22Rv1 (cell line): Measurements from ENCODE around the gene PXMP4.
A peak's percentile ranks its signal among the peaks of the same experiment; 100 is the strongest.

Source experiments
- H3K27ac ChIP-seq: fragments of 450-650 bp; 2 replicates; pipeline ENCODE4 v1.5.1; 2017
- ZFX ChIP-seq: fragments of 450-650 bp; IDR thresholded peaks from 2 replicates; pipeline ENCODE4 v1.6.1; 2017; ENCODE audit warnings: antibody characterized with exemption, borderline replicate concordance
- TF ChIP-seq, protein P1 (sequence below): fragments of 450-650 bp; IDR thresholded peaks from 2 replicates; pipeline ENCODE4 v1.5.1; 2017; ENCODE audit warnings: mild to moderate bottlenecking

The PXMP4 gene

DNA sequence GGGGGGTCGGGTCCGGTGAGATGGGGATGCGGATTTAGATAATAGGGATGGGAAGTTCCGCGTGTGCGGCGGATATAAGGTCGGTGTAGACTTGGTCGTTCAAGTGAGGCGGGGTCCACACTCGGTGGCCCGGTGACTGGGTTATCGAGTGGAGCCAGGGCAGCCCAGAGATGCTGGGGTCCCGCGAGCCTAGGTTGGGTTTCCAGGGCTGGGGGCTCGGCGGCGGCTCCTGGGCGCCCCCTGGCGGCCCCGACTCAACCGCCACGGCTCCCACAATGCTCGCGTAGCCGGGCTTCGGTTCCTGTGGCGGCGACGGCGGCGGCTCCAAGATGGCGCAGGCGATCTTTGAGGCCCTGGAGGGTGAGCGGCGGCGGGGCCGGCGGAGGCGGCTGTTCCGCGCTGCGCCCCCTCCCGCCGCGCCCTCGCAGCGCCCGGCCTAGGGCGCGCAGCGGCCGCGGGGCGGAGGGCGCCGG lies 11.6 kb upstream of the PXMP4 start, which contains the start of gene ZNF341:
ZNF341 (plus strand) TSS at position 304 of the 473 bp plus-strand sequence; CDS start at position 330, 26 bp downstream.
- H3K27ac ChIP-seq: peak within 1 kb of the TSS; percentile 99
- TF ChIP-seq, protein P1, sequence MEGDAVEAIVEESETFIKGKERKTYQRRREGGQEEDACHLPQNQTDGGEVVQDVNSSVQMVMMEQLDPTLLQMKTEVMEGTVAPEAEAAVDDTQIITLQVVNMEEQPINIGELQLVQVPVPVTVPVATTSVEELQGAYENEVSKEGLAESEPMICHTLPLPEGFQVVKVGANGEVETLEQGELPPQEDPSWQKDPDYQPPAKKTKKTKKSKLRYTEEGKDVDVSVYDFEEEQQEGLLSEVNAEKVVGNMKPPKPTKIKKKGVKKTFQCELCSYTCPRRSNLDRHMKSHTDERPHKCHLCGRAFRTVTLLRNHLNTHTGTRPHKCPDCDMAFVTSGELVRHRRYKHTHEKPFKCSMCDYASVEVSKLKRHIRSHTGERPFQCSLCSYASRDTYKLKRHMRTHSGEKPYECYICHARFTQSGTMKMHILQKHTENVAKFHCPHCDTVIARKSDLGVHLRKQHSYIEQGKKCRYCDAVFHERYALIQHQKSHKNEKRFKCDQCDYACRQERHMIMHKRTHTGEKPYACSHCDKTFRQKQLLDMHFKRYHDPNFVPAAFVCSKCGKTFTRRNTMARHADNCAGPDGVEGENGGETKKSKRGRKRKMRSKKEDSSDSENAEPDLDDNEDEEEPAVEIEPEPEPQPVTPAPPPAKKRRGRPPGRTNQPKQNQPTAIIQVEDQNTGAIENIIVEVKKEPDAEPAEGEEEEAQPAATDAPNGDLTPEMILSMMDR: peak; percentile 92
- TF ChIP-seq ZFX: no peak

DNA sequence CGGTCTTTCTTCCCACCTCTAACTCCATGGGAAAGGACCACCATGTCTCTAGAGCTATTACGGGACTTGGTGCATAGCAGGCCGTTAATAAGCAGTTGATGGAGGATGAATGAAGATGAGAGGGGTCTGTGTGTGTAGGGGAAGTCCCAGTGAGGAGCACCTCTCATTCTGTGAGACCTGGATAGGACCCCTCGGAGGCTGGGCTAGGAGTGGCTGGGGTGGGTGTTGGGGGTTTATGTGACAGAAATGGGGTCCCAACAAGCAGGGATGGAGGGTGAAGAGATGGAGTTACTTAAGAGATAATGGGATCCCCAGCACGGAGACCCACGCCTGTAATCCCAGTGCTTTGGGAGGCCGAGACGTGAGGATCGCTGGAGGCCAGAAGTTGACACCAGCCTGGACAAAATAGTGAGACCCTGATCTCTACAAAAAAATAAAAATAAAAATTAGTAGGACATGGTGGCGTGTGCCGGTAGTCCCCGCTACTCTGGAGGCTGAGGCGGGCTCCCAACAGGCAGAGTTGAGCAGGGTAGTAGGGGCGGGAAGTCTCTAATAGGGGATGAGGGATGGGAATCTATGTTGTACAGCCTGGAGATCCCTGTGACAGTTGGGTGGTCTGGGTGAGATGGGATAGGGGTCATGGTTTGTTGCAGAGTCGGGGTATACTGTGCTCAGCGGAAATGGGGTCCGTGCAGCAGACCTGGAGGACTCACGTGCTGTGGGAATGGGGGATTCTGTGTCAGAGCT lies 11.0 kb upstream of the PXMP4 start:
- TF ChIP-seq, protein P1: no peak
- no peak for TF ChIP-seq ZFX
- peak overlapping the region; percentile 99 for H3K27ac ChIP-seq

DNA sequence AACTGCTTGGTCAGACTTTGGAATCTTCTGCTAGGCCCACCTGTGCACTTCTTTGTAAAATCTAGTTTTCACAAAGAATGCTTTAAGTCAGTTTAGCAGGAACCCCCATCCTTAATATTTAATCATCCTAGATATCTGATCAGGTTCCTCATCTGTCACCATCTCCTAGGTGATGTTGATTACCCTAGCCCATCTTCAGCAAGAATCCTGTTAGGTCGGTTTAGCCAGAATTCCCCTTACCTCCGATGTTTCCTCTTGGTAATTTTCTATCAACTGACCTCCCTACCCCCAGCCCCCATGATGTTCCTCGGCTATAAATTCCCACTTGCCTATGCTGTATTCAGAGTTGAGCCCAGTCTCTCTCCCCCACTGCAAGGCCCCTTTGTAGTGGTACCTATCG lies 9.0 kb upstream of the PXMP4 start:
- TF ChIP-seq, protein P1: no peak
- no peak for TF ChIP-seq ZFX
- H3K27ac ChIP-seq: no peak overlapping the region

DNA sequence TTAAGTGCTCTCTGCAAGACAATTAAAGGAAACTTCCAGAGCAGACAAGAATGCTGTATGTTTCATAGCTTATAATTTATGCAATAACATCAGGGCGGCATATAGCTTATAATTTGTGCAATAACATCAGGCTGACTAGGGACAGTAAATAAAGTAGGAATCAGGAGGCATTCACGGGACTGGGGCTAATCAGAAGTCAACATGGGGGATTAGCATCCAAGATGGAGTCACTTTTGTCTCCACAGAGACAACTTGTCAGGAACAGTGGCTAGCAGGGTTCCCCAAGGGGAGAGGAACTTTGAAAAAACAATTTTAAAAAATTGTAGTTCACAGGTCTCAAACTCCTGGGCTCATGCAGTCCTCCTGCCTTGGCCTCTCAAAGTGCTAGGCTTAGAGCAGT lies 8.4 kb upstream of the PXMP4 start:
- TF ChIP-seq, protein P1: no peak
- no peak for TF ChIP-seq ZFX
- no peak overlapping the region for H3K27ac ChIP-seq

DNA sequence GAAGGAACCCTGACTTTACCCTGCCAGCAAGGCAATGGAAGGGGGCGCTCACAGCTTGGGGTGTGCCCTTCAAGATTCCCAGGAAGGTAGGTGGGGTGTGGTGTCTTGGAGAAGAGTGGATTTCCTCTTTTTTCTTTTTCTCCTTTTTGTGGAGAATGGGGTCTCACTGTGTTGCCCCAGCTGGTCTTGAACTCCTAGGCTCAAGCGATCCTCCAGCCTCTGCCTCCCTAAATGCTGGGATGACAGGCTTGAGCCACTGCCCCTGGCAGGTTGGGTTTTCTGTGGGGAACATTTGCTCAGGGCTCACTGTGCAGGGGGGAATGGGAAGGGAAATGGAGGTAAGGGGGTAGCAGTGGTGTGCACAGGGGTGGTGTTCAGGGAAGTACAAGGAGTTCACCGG lies 7.7 kb upstream of the PXMP4 start:
- TF ChIP-seq, protein P1: no peak
- TF ChIP-seq ZFX: no peak
- H3K27ac ChIP-seq: no peak overlapping the region

DNA sequence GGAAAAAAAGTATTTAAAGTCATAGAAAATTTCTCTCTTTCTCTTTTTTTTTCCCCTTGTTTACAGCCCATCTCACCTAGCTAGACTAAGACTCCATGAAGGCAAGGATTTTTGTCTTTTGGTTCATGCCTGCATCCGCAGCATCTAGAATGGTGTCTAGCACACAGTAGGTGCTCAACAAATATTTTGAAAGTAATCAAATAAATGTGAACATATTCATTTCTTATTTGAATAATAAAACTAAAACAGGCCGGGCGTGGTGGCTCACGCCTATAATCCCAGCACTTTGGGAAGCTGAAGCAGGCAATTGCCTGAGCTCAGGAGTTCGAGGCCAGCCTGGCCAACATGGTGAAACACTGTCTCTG lies 7.0 kb upstream of the PXMP4 start:
- TF ChIP-seq ZFX: no peak
- TF ChIP-seq, protein P1: no peak
- H3K27ac ChIP-seq: no peak overlapping the region

DNA sequence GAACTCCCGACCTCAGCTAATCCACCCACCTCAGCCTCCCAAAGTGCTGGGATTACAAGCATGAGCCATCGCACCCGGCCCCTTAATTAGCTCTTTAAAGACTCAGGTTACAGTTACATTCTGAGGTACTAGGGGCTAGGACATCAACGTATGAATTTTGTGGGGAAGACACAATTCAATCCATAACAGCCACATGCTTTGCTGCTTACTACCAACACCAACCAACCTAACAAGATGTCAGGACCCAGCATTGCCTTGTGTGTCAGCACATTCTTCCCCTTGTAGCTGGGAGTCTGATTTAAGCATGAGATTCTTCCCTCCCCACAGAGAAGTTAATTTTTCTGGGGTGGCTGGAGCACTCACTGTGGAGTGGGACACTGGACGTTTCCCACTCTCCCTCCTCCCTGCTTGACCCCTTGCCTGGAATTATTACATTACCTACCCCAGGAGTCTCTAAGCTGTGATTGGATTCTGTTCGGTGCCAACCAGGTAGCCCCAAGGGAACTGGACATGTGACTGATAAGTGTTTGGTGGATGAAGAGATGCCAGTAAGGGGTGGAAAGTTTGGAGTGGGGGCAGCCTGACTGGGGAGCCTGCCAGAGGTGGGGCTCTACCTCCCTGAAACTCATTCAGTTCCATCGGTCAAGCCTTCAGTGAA lies 5.6 kb upstream of the PXMP4 start:
- H3K27ac ChIP-seq: no peak overlapping the region
- TF ChIP-seq, protein P1: no peak
- TF ChIP-seq ZFX: no peak
